Endothelial cell of umbilical vein (primary cell): ENCODE data around the gene PRDM2.

Experiments
- CTCF ChIP-seq, 2 donors: IDR thresholded peaks; 1 replicate in 1 of 2; 2 replicates in 1 of 2; pipeline ENCODE4 v1.5.1; 2011; ENCODE audit warnings: low read length in 2 of 2, mild to moderate bottlenecking in 2 of 2, moderate library complexity in 2 of 2, control low read depth in 1 of 2, inconsistent platforms in 1 of 2, low read depth in 1 of 2; ENCODE audit not compliant: insufficient read depth in 1 of 2; ENCODE audit errors: extremely low read depth in 1 of 2
- EZH2 ChIP-seq: IDR thresholded peaks from 2 replicates; pipeline ENCODE4 v1.6.1; 2012; ENCODE audit warnings: borderline replicate concordance, low read depth, mild to moderate bottlenecking, moderate library complexity, low read length, inconsistent platforms; ENCODE audit not compliant: severe bottlenecking
- JUN ChIP-seq: IDR thresholded peaks from 2 replicates; pipeline ENCODE4 v1.6.1; 2011; ENCODE audit warnings: borderline replicate concordance, low read depth; ENCODE audit not compliant: insufficient read length, insufficient read depth
- POLR2A ChIP-seq: IDR thresholded peaks from 2 replicates; pipeline ENCODE4 v1.6.1; 2012; ENCODE audit warnings: low read depth, mild to moderate bottlenecking, control low read depth, low read length
- POLR2AphosphoS5 ChIP-seq: IDR thresholded peaks from 2 replicates; pipeline ENCODE4 v1.6.1; 2012; ENCODE audit warnings: low read depth, mild to moderate bottlenecking, control low read depth, low read length, moderate library complexity; ENCODE audit not compliant: insufficient read depth

GRCh38 chr1:13722808-13723360, 22.9 kb downstream of the PRDM2 start:
- TF ChIP-seq CTCF (IDR thresholded peaks at IDR 0.05; ENCODE audit: extremely low read depth in 1 of 2, insufficient read depth in 1 of 2, low read depth in 1 of 2, low read length in 2 of 2), result no peak
- no peak for TF ChIP-seq JUN
- TF ChIP-seq POLR2A, result no peak
- TF ChIP-seq POLR2AphosphoS5, result no peak
- TF ChIP-seq EZH2, result no peak
